IPS DF 4.7 (cell line): ENCODE measurements around the gene TEX48.

Source experiments
- DNase-seq: peaks from one replicate; pipeline ENCODE4 v3.0.0-alpha.2; 2013; ENCODE audit warnings: low spot score; ENCODE audit errors: extremely low read depth

Gene TEX48

GRCh38 chr9:114694146-114694545 lies 12.2 kb upstream of the TEX48 start:
- DNase-seq, result no peak

- DNase-seq, result no peak
These were observed 11.4 kb upstream of the TEX48 start for GRCh38 chr9:114693248-114693855.

GRCh38 chr9:114691956-114692295 lies 9.9 kb upstream of the TEX48 start:
- no peak for DNase-seq

- no peak for DNase-seq
These were observed 9.3 kb upstream of the TEX48 start for GRCh38 chr9:114691046-114691955.

GRCh38 chr9:114690308-114690707 lies 8.3 kb upstream of the TEX48 start:
- no peak for DNase-seq

GRCh38 chr9:114689813-114690212 lies 7.8 kb upstream of the TEX48 start:
- no peak for DNase-seq

GRCh38 chr9:114688909-114689610 lies 7.1 kb upstream of the TEX48 start:
- no peak for DNase-seq

GRCh38 chr9:114688379-114688778 lies 6.4 kb upstream of the TEX48 start:
- DNase-seq, result no peak

- DNase-seq, result no peak
These were observed 5.0 kb upstream of the TEX48 start for GRCh38 chr9:114687034-114687433.

GRCh38 chr9:114685951-114686350 lies 4.0 kb upstream of the TEX48 start:
- no peak for DNase-seq

GRCh38 chr9:114684036-114684435 lies 2.0 kb upstream of the TEX48 start:
- DNase-seq, result no peak

- no peak for DNase-seq
These were observed 854 bp upstream of the TEX48 start for GRCh38 chr9:114682846-114683245.

GRCh38 chr9:114680259-114681001 lies 1.6 kb downstream of the TEX48 start:
- no peak for DNase-seq

- DNase-seq, result no peak
These were observed 3.2 kb downstream of the TEX48 start for GRCh38 chr9:114678795-114679194.

- no peak for DNase-seq
These were observed 3.9 kb downstream of the TEX48 start for GRCh38 chr9:114678130-114678529.

- DNase-seq, result no peak
These were observed 4.6 kb downstream of the TEX48 start for GRCh38 chr9:114677418-114677817.

- DNase-seq, result no peak
These were observed 5.1 kb downstream of the TEX48 start for GRCh38 chr9:114676901-114677300.

GRCh38 chr9:114674798-114675540 lies 7.0 kb downstream of the TEX48 start:
- DNase-seq, result no peak

GRCh38 chr9:114674076-114674797 lies 7.8 kb downstream of the TEX48 start:
- DNase-seq, result no peak

- DNase-seq, result no peak
These were observed 10.4 kb downstream of the TEX48 start for GRCh38 chr9:114671605-114672004.
